GM18502 (cell line): Measurements from ENCODE around the gene PCED1B.
"Not testable (repeated sequence)": the region's sequence is repeated elsewhere in the genome, so short reads cannot be mapped to it uniquely, and the experiment has no call there.

Experiments used
- ATAC-seq: cut with Tn5 transposase; IDR thresholded peaks from one replicate; pipeline ENCODE4 v1.9.1; 2021; ENCODE audit warnings: mild to moderate bottlenecking; ENCODE audit not compliant: unreplicated experiment, poor library complexity

PCED1B gene

GRCh38 chr12:47112679-47113078 lies 33.3 kb downstream of the PCED1B start:
- no peak for ATAC-seq

GRCh38 chr12:47114481-47114892 lies 35.1 kb downstream of the PCED1B start:
- no peak for ATAC-seq

GRCh38 chr12:47117305-47117704 lies 37.9 kb downstream of the PCED1B start:
- ATAC-seq = not testable (repeated sequence)

- ATAC-seq = no peak
These were observed 41.3 kb downstream of the PCED1B start for GRCh38 chr12:47120736-47121135.

GRCh38 chr12:47121146-47121545 lies 41.7 kb downstream of the PCED1B start:
- no peak for ATAC-seq

GRCh38 chr12:47122602-47123001 lies 43.2 kb downstream of the PCED1B start:
- no peak for ATAC-seq

- ATAC-seq = no peak
These were observed 44.3 kb downstream of the PCED1B start for GRCh38 chr12:47123730-47124129.

GRCh38 chr12:47124451-47124850 lies 45.0 kb downstream of the PCED1B start:
- no peak for ATAC-seq

GRCh38 chr12:47126246-47126645 lies 46.8 kb downstream of the PCED1B start:
- no peak for ATAC-seq

- ATAC-seq = no peak
These were observed 51.6 kb downstream of the PCED1B start for GRCh38 chr12:47131011-47131410.

- no peak for ATAC-seq
These were observed 54.6 kb downstream of the PCED1B start for GRCh38 chr12:47134005-47134404.

- no peak for ATAC-seq
These were observed 56.2 kb downstream of the PCED1B start for GRCh38 chr12:47135578-47135977.

GRCh38 chr12:47139000-47139681 lies 59.7 kb downstream of the PCED1B start:
- no peak for ATAC-seq

GRCh38 chr12:47141459-47141858 lies 62.0 kb downstream of the PCED1B start:
- ATAC-seq = no peak

- no peak for ATAC-seq
These were observed 65.3 kb downstream of the PCED1B start for GRCh38 chr12:47144769-47145168.

- no peak for ATAC-seq
These were observed 65.8 kb downstream of the PCED1B start for GRCh38 chr12:47145188-47145587.

- ATAC-seq = no peak
These were observed 68.3 kb downstream of the PCED1B start for GRCh38 chr12:47147739-47148138.

- ATAC-seq = no peak
These were observed 69.7 kb downstream of the PCED1B start for GRCh38 chr12:47149146-47149545.

GRCh38 chr12:47152095-47152494 lies 72.7 kb downstream of the PCED1B start:
- ATAC-seq = no peak

- no peak for ATAC-seq
These were observed 76.2 kb downstream of the PCED1B start for GRCh38 chr12:47155457-47156166.

- no peak for ATAC-seq
These were observed 76.8 kb downstream of the PCED1B start for GRCh38 chr12:47156167-47156736.

- ATAC-seq = no peak
These were observed 79.4 kb downstream of the PCED1B start for GRCh38 chr12:47158792-47159191.
